AG09319 (cell line): ENCODE results near the gene ZNF77.

ENCODE experiments used
- DNase-seq: peaks from one replicate; pipeline ENCODE4 v3.0.0-alpha.2; 2010; ENCODE audit warnings: low read depth; ENCODE audit errors: extremely low read depth
- TF ChIP-seq, protein P1 (sequence below): IDR thresholded peaks from 2 replicates; pipeline ENCODE4 v1.5.1; 2011; ENCODE audit warnings: low read depth, mild to moderate bottlenecking, inconsistent platforms, low read length, moderate library complexity

Gene ZNF77

DNA sequence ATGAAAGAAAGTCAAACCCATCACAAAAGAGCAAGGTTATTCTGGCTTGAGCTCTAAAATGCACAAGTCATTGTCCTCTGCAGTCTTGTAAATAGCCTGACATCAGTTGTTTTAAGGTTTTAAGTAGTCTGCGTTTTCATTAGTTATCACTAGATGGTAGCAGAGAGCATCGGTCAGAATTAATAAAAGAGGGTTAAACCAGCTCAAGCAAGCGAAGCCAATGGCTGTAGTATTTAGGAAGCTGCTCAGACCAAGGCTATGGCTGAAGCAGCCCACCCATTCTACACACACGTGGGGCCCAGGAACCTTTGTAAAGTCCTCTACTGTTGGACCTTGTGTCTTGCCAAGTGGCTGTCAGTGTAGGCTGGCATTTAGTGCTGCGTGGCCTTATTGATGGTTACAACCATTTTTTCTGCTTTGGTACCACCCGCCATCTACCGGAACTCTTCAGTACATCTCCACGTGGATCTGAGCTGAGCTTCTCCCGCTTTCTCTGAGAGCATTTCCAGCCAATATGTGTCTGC lies 57.3 kb downstream of the ZNF77 start:
- DNase-seq, result peak; percentile 24
- TF ChIP-seq, protein P1, sequence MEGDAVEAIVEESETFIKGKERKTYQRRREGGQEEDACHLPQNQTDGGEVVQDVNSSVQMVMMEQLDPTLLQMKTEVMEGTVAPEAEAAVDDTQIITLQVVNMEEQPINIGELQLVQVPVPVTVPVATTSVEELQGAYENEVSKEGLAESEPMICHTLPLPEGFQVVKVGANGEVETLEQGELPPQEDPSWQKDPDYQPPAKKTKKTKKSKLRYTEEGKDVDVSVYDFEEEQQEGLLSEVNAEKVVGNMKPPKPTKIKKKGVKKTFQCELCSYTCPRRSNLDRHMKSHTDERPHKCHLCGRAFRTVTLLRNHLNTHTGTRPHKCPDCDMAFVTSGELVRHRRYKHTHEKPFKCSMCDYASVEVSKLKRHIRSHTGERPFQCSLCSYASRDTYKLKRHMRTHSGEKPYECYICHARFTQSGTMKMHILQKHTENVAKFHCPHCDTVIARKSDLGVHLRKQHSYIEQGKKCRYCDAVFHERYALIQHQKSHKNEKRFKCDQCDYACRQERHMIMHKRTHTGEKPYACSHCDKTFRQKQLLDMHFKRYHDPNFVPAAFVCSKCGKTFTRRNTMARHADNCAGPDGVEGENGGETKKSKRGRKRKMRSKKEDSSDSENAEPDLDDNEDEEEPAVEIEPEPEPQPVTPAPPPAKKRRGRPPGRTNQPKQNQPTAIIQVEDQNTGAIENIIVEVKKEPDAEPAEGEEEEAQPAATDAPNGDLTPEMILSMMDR, result peak; percentile 67

DNA sequence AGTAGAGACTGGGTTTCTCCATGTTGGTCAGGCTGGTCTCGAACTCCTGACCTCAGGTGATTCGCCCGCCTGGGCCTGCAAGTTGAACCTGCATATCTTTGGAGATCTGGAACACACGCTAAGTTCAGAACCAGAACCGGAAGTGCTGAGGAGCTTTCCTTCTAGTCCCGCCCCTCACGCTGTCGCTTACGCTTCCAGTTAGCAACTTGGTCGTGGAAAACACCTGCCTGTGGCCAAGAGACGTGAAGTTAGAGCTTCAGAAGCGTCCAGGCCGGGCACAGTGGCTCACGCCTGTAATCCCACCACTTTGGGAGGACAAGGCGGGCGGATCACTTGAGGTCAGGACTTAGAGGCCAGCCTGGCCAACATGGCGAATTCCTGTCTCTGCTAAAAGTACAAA lies 59.0 kb downstream of the ZNF77 start:
- no peak for DNase-seq
- TF ChIP-seq, protein P1, result no peak

DNA sequence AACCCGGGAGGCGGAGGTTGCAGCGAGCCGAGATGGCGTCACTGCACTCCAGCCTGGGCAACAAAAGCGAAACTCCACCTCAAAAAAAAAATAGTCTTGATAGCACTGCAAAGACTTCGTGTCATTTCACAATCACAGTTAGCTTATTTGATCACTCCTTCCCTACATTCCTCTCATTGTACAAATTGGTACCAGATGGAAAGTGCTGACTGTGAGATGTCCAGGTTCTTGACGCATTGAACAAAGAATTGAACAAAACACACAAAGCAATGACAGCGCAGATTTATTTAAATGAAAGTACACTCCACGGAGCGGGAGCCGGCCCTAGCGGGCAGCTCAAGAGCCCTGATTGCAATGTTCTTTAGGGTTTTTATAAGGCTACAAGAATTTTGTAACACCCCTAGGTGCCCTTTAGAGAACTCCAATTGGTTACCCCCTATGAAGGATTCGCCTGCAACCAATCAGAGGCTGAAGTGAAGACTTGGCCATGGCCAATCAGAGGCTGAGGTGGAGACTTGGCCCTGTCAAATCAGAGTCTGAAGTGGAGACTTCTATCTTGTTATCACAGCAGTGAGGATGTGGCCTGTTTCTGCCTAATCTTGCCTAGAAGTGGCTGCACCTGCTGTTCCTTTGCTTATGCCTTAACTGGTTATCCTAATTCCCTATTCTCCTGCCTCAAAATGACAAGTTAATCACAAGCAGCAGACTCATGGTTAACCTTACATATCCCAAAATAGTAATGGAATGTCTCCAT lies 60.9 kb downstream of the ZNF77 start:
- DNase-seq, result no peak

More for the DNA sequence above, 60.9 kb downstream of the ZNF77 start:
- TF ChIP-seq, protein P1, result no peak
